NCI-H2196 (cell line): ENCODE results near the gene CACNA1C.

Source experiments
- DNase-seq: peaks from one replicate; lab custom pipeline; 2025; ENCODE audit not compliant: unreplicated experiment; lab: John Stamatoyannopoulos, UW

Gene CACNA1C

GRCh38 chr12:2649201-2650030 lies 596.6 kb downstream of the CACNA1C start:
- DNase-seq, result no peak

GRCh38 chr12:2650261-2651067 lies 597.7 kb downstream of the CACNA1C start:
- DNase-seq, result no peak

- DNase-seq, result no peak
These were observed 598.5 kb downstream of the CACNA1C start for GRCh38 chr12:2651068-2651965.

GRCh38 chr12:2652011-2652400 lies 599.2 kb downstream of the CACNA1C start:
- DNase-seq, result no peak

GRCh38 chr12:2652401-2653081 lies 599.8 kb downstream of the CACNA1C start:
- no peak for DNase-seq

- DNase-seq, result no peak
These were observed 600.7 kb downstream of the CACNA1C start for GRCh38 chr12:2653461-2653965.

GRCh38 chr12:2654311-2654710 lies 601.5 kb downstream of the CACNA1C start:
- DNase-seq, result no peak

GRCh38 chr12:2654741-2655140 lies 602.0 kb downstream of the CACNA1C start:
- no peak for DNase-seq

- no peak for DNase-seq
These were observed 609.7 kb downstream of the CACNA1C start for GRCh38 chr12:2662524-2662923.

- DNase-seq, result no peak
These were observed 612.2 kb downstream of the CACNA1C start for GRCh38 chr12:2664721-2665577.

- no peak for DNase-seq
These were observed 613.6 kb downstream of the CACNA1C start for GRCh38 chr12:2666411-2666810.

GRCh38 chr12:2666846-2667245 lies 614.1 kb downstream of the CACNA1C start:
- no peak for DNase-seq

GRCh38 chr12:2667716-2668440 lies 615.1 kb downstream of the CACNA1C start:
- no peak for DNase-seq

GRCh38 chr12:2668816-2669215 lies 616.0 kb downstream of the CACNA1C start:
- no peak for DNase-seq

- DNase-seq, result no peak
These were observed 616.8 kb downstream of the CACNA1C start for GRCh38 chr12:2669560-2669959.

GRCh38 chr12:2672863-2673262 lies 620.1 kb downstream of the CACNA1C start:
- no peak for DNase-seq

- DNase-seq, result no peak
These were observed 621.4 kb downstream of the CACNA1C start for GRCh38 chr12:2673966-2674810.

GRCh38 chr12:2675776-2676175 lies 623.0 kb downstream of the CACNA1C start:
- no peak for DNase-seq
